A673 (cell line): Measurements from ENCODE around the gene LSM3. TPM values are rescaled to one million over a fixed set of nuclear protein-coding genes. Genes with fewer than 3 reads are reported as not detected.

Source experiments
- BruUV-seq: library from RNA; stranded (reverse); fragments of 400-500 nt; replicated peaks from 2 replicates; lab custom pipeline; 2021; lab: Mats Ljungman, UMichigan
- CTCF ChIA-PET: fragments of 300-600 bp; sonication (Branson Sonifier 250); formaldehyde crosslinking; loops from one replicate; lab custom pipeline; 2022; ENCODE audit warnings: antibody characterized with exemption; lab: Charles Lee
- POLR2A ChIA-PET: fragments of 300-600 bp; sonication (Branson Sonifier 250); formaldehyde crosslinking; loops from one replicate; lab custom pipeline; 2022; ENCODE audit warnings: antibody characterized with exemption; ENCODE audit not compliant: low non-redundant PET; lab: Charles Lee
- DNase-seq: peaks from one replicate; pipeline ENCODE4 v3.0.0-alpha.2; 2015; ENCODE audit warnings: low spot score
- H3K27ac ChIP-seq: fragments of 200-600 bp; sonication (generic); 2 replicates; pipeline ENCODE4 v1.5.1; 2016; ENCODE audit warnings: mixed run types, low read depth, mild to moderate bottlenecking, mixed read lengths, antibody characterized with exemption, low read length; ENCODE audit not compliant: poor library complexity, severe bottlenecking
- H3K27me3 ChIP-seq: fragments of 200-600 bp; sonication (generic); replicated peaks from 2 replicates; pipeline ENCODE4 v1.6.1; 2017; ENCODE audit warnings: mixed run types, low read depth, mild to moderate bottlenecking, mixed read lengths, antibody characterized with exemption, low read length; ENCODE audit not compliant: insufficient read depth, poor library complexity
- H3K36me3 ChIP-seq: fragments of 200-600 bp; sonication (generic); 2 replicates; pipeline ENCODE4 v1.6.1; 2016; ENCODE audit warnings: mixed run types, mild to moderate bottlenecking, mixed read lengths, antibody characterized with exemption, low read length; ENCODE audit not compliant: insufficient read depth, poor library complexity, severe bottlenecking
- H3K4me1 ChIP-seq: fragments of 200-600 bp; sonication (generic); 2 replicates; pipeline ENCODE4 v1.6.1; 2017; ENCODE audit warnings: mixed run types, mild to moderate bottlenecking, mixed read lengths, antibody characterized with exemption, low read length; ENCODE audit not compliant: insufficient read depth, poor library complexity, severe bottlenecking
- H3K4me3 ChIP-seq: fragments of 200-600 bp; sonication (generic); 2 replicates; pipeline ENCODE4 v1.5.1; 2016; ENCODE audit warnings: low read depth, mixed run types, mild to moderate bottlenecking, mixed read lengths, low read length; ENCODE audit not compliant: poor library complexity, severe bottlenecking
- H3K9me3 ChIP-seq: fragments of 200-600 bp; sonication (generic); 2 replicates; pipeline ENCODE4 v1.6.1; 2016; ENCODE audit warnings: mixed run types, low read depth, mild to moderate bottlenecking, mixed read lengths, antibody characterized with exemption, low read length; ENCODE audit not compliant: poor library complexity, severe bottlenecking
- EZH2 ChIP-seq: fragments of 200-600 bp; sonication (generic); IDR thresholded peaks from 2 replicates; pipeline ENCODE4 v1.6.1; 2017; ENCODE audit warnings: borderline replicate concordance, low read depth, mild to moderate bottlenecking, mixed read lengths, antibody characterized with exemption, low read length; ENCODE audit not compliant: poor library complexity, severe bottlenecking
- intact Hi-C: fragments of 100-400 bp; cut with micrococcal nuclease; formaldehyde crosslinking; loops from one replicate; pipeline ENCODE4 v1.10.0; 2022; ENCODE audit not compliant: unreplicated experiment
- total RNA-seq: library from RNA; stranded (reverse); gene quantifications from 2 replicates; pipeline ENCODE4 v1.2.3, GENCODE V29; 2021
- TF ChIP-seq, protein P1 (sequence below): fragments of 300-800, 200-600 bp; sonication (generic); conservative IDR thresholded peaks from 2 replicates; pipeline ENCODE4 v1.5.1; 2017; ENCODE audit warnings: low read depth, mild to moderate bottlenecking, antibody characterized with exemption, low read length, moderate library complexity, mixed read lengths

Gene LSM3
- total RNA-seq, 1 experiment from 2014 or later, result 29.4 TPM

DNA sequence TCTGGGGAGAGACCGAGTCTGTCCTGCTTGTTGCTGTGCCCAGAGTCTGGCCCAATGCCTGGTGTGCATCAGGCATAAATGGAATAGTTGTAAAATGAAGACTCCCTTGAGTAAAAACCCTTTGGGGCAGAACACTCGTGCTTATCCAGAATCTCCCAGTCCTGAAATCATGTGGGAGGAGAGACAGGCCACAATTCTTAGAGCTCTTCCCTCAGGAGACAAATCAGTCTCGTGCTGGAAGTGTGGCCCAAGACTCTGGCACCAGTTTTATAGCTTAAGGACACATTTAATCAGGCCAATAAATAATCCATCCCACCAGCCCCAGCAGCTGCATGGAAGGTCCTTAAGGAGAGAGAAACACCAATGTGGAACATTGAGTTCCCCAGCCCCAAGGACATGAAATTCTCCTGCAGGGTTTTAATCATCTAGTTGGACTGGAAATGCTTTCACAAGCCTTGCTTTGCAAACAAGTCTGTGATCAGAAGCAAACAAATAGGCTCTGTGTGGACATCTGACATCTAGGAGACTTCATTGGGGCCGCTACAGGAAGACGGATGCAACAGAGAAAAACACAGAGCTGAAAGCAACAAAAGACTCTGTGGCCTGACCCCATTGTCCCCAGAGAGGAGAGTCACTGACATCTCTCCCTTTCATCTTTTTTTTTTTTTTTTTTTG lies 70.4 kb downstream of the LSM3 start:
- H3K27ac ChIP-seq, result no peak overlapping the region

More for the DNA sequence above, 70.4 kb downstream of the LSM3 start:
- H3K4me3 ChIP-seq, result no peak overlapping the region
- DNase-seq, result no peak
- CTCF ChIA-PET, result no interaction called here
- no peaks in the 10 kb centered on the region for H3K36me3 ChIP-seq
- no peaks in the 10 kb centered on the region for H3K27me3 ChIP-seq
- H3K4me1 ChIP-seq, result no peaks in the 10 kb centered on the region
- no TSS peak for BruUV-seq
- no peak for TF ChIP-seq EZH2
- TF ChIP-seq, protein P1, sequence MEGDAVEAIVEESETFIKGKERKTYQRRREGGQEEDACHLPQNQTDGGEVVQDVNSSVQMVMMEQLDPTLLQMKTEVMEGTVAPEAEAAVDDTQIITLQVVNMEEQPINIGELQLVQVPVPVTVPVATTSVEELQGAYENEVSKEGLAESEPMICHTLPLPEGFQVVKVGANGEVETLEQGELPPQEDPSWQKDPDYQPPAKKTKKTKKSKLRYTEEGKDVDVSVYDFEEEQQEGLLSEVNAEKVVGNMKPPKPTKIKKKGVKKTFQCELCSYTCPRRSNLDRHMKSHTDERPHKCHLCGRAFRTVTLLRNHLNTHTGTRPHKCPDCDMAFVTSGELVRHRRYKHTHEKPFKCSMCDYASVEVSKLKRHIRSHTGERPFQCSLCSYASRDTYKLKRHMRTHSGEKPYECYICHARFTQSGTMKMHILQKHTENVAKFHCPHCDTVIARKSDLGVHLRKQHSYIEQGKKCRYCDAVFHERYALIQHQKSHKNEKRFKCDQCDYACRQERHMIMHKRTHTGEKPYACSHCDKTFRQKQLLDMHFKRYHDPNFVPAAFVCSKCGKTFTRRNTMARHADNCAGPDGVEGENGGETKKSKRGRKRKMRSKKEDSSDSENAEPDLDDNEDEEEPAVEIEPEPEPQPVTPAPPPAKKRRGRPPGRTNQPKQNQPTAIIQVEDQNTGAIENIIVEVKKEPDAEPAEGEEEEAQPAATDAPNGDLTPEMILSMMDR, result no peak
- no peaks in the 10 kb centered on the region for H3K9me3 ChIP-seq
- POLR2A ChIA-PET, result interaction anchor here (0.8 kb wide), 1 partner anchor 16 kb away, joined by 4 read pairs; no protein-coding TSS in a partner anchor
- intact Hi-C loops, result no loop called here

Other genes with a start within 250 kb of the LSM3 start
- 30.3 and 33.5 TPM in 2 replicates for gene CHCHD4, start 53.9 kb upstream of the LSM3 start, total RNA-seq
- gene TMEM43, start 53.8 kb upstream of the LSM3 start, total RNA-seq, result 50.8 and 55.6 TPM in 2 replicates
- 57.2 and 58.2 TPM in 2 replicates for gene XPC, start 216 bp upstream of the LSM3 start, total RNA-seq
- gene SLC6A6, start 223.8 kb downstream of the LSM3 start, total RNA-seq, result 48.8 and 55.1 TPM in 2 replicates